ENCODE measurements around the gene THRSP.
"Not testable (repeated sequence)": the region's sequence is repeated elsewhere in the genome, so short reads cannot be mapped to it uniquely, and the experiment has no call there.

Gene THRSP

DNA sequence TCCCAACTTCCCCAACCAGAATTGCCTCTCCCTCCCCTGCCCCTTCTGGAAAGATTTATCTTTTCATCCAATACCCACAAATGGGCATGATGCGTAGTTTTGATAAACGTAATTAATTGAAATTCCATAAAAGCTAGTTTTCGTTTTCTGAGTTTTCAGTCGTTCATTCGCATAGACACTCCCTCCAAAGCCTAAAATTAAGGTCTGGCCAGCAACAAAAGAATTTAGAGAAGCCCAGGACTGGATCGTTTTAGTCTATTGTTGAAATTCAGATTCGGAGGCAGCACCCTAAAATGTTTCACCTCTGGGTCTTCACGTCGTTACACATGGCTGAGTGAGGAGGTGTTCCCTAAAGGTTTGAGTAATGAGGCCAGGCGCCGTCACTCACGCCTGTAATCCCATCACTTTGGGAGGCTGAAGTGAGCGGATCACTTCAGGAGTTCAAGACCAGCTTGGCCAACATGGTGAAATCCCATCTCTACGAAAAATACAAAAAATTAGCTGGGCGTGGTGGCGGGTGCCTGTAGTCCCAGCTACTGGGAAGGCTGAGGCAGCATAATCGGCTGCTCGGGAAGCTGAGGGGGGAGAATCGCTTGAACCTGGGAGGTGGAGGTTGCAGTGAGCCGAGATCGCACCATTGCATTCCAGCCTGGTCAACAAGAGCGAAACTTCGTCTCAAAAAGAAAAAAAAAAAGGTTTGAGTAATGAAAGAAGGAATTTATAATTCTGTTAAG lies 16.6 kb downstream of the THRSP start:
- no peaks in the 10 kb centered on the region for H3K27me3 ChIP-seq (ENCODE audit: low read depth)
- no peak for DNase-seq (ENCODE audit: low spot score in 2 of 2)
- peak overlapping the region; percentile 90 for H3K4me3 ChIP-seq
- H3K36me3 ChIP-seq (replicated peaks): peaks cover 12% of the 10 kb centered on the region
- in situ Hi-C loops (cut with MboI; ENCODE audit: low sequenced_read_pairs): loop anchor here (25.0 kb wide), 1 partner anchor 482 kb away; the partner anchor contains the start of gene NARS2
- H3K4me1 ChIP-seq: peaks cover 10% of the 10 kb centered on the region
- no peaks in the 10 kb centered on the region for H3K9me3 ChIP-seq

DNA sequence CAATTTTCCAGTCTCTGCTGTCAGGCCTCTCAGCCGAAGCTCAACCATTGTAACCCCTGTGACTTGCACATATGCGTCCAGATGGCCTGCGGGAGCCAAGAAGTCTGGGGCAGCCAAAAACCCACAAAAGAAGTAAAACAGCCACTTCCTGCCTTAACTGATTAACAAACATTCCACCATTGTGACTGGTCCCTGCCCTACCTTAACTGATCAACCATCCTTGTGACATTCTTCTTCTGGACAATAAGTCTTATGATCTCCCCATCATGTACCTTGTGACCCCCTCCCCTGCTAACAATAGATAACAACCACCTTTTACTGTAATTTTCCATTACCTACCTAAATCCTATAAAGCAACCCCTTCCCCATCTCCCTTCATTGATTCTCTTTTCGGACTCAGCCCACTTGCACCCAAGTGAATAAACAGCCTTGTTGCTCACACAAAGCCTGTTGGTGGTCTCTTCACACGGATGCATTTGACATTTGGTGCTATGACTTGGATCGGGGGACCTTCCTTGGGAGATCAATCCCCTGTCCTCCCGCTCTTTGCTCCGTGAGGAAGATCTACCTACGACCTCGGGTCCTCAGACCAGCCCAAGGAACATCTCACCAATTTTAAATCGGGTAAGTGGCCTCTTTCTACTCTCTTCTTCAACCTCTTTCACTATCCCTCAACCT lies 17.3 kb downstream of the THRSP start:
- Histone ChIP-seq H3K9me3 (peaks cover 1% of the 10 kb centered on the region; the same call in 1 of the 2 replicates), H3K27me3 (ENCODE audit: low read depth) (no peaks in the 10 kb centered on the region), H3K36me3 (replicated peaks) (peaks cover 9% of the 10 kb centered on the region), H3K4me3 (no peak overlapping the region), H3K4me1 (peaks cover 10% of the 10 kb centered on the region)
- no peak for DNase-seq (ENCODE audit: low spot score in 2 of 2)
- in situ Hi-C loops (cut with MboI; ENCODE audit: low sequenced_read_pairs): loop anchor here (25.0 kb wide), 1 partner anchor 481 kb away; the partner anchor contains the start of gene NARS2

DNA sequence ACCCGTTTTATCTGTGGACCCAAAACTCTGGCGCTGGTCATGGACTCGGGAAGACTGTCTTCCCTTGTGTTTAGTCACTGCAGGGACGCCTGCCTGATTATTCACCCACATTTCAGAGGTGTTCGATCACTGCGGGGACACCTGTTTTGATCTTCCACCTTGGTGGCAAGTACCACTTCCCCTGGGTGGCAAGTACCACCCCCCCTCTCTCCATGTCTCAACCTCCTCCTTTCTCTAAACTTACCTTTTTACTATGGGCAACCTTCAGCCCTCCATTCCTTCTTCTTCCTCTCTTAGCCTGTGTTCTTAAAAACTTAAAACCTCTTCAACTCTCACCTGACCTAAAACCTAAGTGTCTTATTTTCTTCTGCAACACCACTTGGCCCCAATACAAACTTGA lies 17.9 kb downstream of the THRSP start:
- H3K36me3 ChIP-seq (replicated peaks): peaks cover 11% of the 10 kb centered on the region
- peaks cover 11% of the 10 kb centered on the region for H3K4me1 ChIP-seq
- in situ Hi-C loops (cut with MboI; ENCODE audit: low sequenced_read_pairs): loop anchor here (25.0 kb wide), 1 partner anchor 481 kb away; the partner anchor contains the start of gene NARS2
- H3K4me3 ChIP-seq: no peak overlapping the region
- H3K27me3 ChIP-seq (ENCODE audit: low read depth): no peaks in the 10 kb centered on the region
- DNase-seq (ENCODE audit: low spot score in 2 of 2): no peak
- peaks cover 5% of the 10 kb centered on the region; the same call in 1 of the 2 replicates for H3K9me3 ChIP-seq

DNA sequence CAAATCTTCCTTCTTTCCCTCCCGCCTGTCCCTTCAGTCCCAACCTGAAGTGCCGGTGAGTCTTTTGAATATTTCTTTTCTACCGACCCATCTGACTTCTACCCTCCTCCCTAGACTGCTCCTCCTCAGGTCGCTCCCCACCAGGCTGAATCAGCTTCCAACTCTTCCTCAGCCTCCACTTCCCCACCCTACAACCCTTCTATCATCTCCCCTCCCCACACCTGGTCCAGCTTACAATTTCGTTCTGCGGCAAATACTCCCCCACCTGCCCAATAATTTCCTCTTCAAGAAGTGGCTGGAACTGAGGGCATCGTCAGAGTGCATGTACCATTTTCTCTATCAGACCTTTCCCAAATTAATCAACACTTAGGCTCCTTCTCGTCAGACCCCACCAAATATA lies 18.5 kb downstream of the THRSP start:
- Histone ChIP-seq H3K27me3 (ENCODE audit: low read depth) (no peaks in the 10 kb centered on the region), H3K9me3 (peaks cover 6% of the 10 kb centered on the region; the same call in 1 of the 2 replicates), H3K36me3 (replicated peaks) (peaks cover 8% of the 10 kb centered on the region), H3K4me3 (no peak overlapping the region), H3K4me1 (peaks cover 16% of the 10 kb centered on the region)
- DNase-seq (ENCODE audit: low spot score in 2 of 2): no peak
- in situ Hi-C loops (cut with MboI; ENCODE audit: low sequenced_read_pairs): loop anchor here (25.0 kb wide), 1 partner anchor 480 kb away; the partner anchor contains the start of gene NARS2

DNA sequence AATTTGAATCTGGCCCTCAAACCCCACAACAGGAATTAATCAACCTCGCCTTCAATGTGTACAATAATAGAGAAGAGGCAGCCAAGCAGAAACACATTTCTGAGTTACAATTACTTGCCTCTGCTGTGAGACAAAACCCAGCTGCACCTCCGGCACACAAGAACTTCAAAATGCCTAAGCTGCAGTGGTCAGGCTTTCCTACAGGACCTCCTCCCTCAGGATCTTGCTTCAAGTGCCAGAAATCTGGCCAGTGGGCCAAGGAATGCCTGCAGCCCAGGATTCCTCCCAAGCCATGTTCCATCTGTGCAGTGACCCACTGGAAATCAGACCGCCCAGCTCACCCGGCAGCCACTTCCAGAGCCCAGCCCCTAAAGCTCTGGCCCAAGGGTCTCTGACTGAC lies 19.4 kb downstream of the THRSP start:
- H3K9me3 ChIP-seq: peaks cover 6% of the 10 kb centered on the region; the same call in 1 of the 2 replicates
- DNase-seq (ENCODE audit: low spot score in 2 of 2): no peak
- peaks cover 3% of the 10 kb centered on the region for H3K36me3 ChIP-seq (replicated peaks)
- in situ Hi-C loops (cut with MboI; ENCODE audit: low sequenced_read_pairs): loop anchor here (25.0 kb wide), 1 partner anchor 479 kb away; the partner anchor contains the start of gene NARS2
- H3K4me3 ChIP-seq: no peak overlapping the region
- peaks cover 12% of the 10 kb centered on the region for H3K4me1 ChIP-seq
- no peaks in the 10 kb centered on the region for H3K27me3 ChIP-seq (ENCODE audit: low read depth)

DNA sequence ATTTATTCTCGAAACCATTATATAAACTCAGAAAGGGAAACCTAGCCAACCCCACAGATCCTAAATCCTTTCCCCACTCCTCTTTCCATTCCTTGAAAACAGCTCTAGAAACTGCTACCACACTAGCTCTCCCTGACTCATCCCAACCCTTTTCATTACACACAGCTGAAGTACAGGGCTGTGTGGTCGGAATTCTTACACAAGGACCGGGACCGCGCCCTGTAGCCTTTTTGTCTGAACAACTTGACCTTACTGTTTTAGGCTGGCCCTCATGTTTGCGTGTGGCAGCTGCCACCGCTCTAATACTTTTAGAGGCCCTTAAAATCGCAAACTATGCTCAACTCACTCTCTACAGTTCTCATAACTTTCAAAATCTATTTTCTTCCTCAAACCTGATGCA lies 20.8 kb downstream of the THRSP start:
- H3K36me3 ChIP-seq (replicated peaks); H3K4me1 ChIP-seq; DNase-seq (ENCODE audit: low spot score in 2 of 2); H3K4me3 ChIP-seq; H3K9me3 ChIP-seq; H3K27me3 ChIP-seq (ENCODE audit: low read depth): not testable (repeated sequence)
- in situ Hi-C loops (cut with MboI; ENCODE audit: low sequenced_read_pairs): loop anchor here (25.0 kb wide), 1 partner anchor 478 kb away; the partner anchor contains the start of gene NARS2

DNA sequence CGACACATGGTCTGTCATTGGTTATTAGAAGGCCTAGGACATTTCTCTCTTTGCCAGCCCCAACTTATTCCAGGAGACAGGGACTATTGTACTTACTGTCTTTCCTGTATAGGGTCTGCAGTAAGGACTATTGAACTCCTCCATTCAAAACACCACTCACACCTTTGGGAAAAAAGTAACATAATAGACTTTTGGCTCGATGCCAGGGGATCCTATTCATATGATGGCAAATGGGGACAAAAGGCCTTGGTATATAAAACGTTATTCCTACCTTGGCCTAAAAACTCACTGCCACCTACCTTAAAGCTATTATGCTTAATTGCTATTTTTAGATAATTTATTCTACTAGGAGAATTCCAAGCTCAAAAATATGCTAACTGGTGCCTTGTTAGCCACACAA lies 22.3 kb downstream of the THRSP start:
- H3K27me3 ChIP-seq (ENCODE audit: low read depth): no peaks in the 10 kb centered on the region
- in situ Hi-C loops (cut with MboI; ENCODE audit: low sequenced_read_pairs): loop anchor here (25.0 kb wide), 1 partner anchor 476 kb away; the partner anchor contains the start of gene NARS2

DNA sequence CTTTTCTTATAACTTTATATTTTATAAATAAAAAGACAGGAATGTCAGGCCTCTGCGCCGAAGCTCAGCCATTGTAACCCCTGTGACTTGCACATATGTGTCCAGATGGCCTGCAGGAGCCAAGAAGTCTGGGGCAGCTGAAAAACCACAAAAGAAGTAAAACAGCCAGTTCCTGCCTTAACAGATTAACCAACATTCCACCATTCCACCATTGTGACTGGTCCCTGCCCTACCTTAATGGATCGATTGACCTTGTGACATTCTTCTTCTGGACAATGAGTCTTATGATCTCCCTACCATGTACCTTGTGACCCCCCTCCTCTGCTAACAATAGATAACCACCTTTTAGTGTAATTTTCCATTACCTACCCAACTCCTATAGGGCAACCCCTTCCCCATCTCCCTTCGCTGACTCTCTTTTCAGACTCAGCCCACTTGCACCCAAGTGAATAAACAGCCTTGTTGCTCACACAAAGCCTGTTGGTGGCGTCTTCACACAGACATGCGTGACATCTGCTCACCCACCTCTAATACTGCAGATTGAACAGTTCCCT lies 22.9 kb downstream of the THRSP start:
- not testable (repeated sequence) for H3K27me3 ChIP-seq (ENCODE audit: low read depth); H3K4me3 ChIP-seq; H3K4me1 ChIP-seq; H3K36me3 ChIP-seq (replicated peaks); H3K9me3 ChIP-seq; DNase-seq (ENCODE audit: low spot score in 2 of 2)
- in situ Hi-C loops (cut with MboI; ENCODE audit: low sequenced_read_pairs): loop anchor here (25.0 kb wide), 1 partner anchor 476 kb away; the partner anchor contains the start of gene NARS2

More for the DNA sequence above, 22.3 kb downstream of the THRSP start:
- DNase-seq (ENCODE audit: low spot score in 2 of 2): peak in 1 of 2 experiments; percentile 35
- Histone ChIP-seq H3K4me1 (peaks cover 9% of the 10 kb centered on the region), H3K4me3 (no peak overlapping the region), H3K9me3 (peaks cover 6% of the 10 kb centered on the region; the same call in 1 of the 2 replicates), H3K36me3 (replicated peaks) (0 out of 2 replicates have a peak, but pooled peaks cover 3% of the 10 kb centered on the region)

DNA sequence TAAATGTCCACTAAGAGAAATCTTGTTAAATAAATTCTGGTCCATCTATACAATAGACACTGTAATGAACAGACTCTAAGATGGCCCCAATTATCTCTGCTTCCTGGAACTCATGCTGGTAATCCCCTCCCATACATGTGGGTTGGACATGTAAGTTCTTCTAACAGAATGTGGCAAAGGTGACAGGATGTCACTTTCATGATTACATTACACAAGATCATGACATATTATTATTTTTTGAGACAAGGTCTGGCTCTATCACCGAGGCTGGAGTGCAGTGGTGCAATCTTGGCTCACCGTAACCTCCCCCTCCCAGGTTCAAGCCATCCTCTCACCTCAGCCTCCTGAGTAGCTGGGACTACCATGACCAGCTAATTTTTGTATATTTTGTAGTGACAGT lies 30.6 kb downstream of the THRSP start:
- no peak for DNase-seq (ENCODE audit: low spot score in 2 of 2)
- peaks cover 9% of the 10 kb centered on the region for H3K36me3 ChIP-seq (replicated peaks)
- H3K27me3 ChIP-seq (ENCODE audit: low read depth): no peaks in the 10 kb centered on the region
- H3K4me3 ChIP-seq: no peak overlapping the region
- H3K4me1 ChIP-seq: no peaks in the 10 kb centered on the region
- in situ Hi-C loops (cut with MboI; ENCODE audit: low sequenced_read_pairs): loop anchor here (25.0 kb wide), 1 partner anchor 468 kb away; the partner anchor contains the start of gene NARS2
- no peaks in the 10 kb centered on the region for H3K9me3 ChIP-seq

DNA sequence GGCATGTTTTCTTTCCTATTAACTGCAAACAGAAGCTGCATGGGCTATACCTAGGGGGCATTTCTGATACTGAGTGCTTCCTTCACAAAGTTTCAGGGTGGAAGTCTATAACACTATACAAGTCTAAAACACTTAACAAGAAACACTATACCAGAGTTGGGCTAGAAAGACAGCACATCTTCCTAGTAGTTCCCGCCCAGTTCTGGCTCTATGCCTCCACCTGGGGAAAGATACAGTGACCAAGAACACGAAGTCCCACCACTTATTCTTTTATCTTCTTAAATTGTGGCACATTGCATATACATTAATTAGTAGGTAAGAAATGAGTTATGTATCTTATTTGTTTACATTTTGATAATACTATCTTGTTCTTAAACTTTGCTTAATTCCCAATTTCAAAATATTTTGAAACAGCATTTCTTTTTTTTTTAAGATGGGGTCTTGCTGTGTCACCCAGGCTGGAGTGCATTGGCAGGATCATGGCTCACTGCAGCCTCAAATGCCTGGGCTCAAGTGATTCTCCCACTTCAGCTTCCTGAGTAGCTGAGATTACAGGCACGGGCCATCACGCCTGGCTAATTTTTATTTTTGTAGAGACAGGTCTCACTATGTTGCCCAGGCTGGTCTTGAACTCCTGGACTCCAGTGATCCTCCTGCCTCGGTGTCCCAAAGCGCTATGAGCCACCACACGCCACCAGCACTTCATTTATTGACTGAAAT lies 34.2 kb downstream of the THRSP start:
- Histone ChIP-seq H3K27me3 (ENCODE audit: low read depth) (no peaks in the 10 kb centered on the region), H3K4me1 (no peaks in the 10 kb centered on the region), H3K36me3 (replicated peaks) (peaks cover 28% of the 10 kb centered on the region), H3K9me3 (no peaks in the 10 kb centered on the region), H3K4me3 (no peak overlapping the region)
- DNase-seq (ENCODE audit: low spot score in 2 of 2): no peak
- in situ Hi-C loops (cut with MboI; ENCODE audit: low sequenced_read_pairs): loop anchor here (25.0 kb wide), 1 partner anchor 464 kb away; the partner anchor contains the start of gene NARS2

DNA sequence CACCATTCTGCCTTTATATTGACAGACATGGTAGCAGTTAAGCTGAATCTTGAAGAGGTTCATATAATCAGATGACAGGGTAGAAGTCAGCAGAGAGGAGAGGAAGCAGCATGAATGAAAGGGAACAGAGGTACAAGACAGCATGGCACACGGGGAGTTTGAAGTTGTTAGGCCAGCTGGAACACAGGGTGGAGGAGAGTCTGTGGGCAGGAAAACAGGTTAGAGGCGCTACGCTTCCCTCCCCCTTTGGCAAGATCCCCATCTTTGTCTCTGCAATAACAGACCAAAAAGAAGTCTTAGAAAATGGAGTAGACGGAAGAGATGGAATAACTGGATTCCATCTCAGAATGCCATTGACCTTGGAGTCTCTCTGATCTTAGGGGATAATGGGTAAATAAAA lies 36.0 kb downstream of the THRSP start:
- in situ Hi-C loops (cut with MboI; ENCODE audit: low sequenced_read_pairs): loop anchor here (25.0 kb wide), 1 partner anchor 463 kb away; the partner anchor contains the start of gene NARS2
- Histone ChIP-seq H3K4me1 (no peaks in the 10 kb centered on the region), H3K9me3 (no peaks in the 10 kb centered on the region), H3K36me3 (replicated peaks) (peaks cover 31% of the 10 kb centered on the region), H3K27me3 (ENCODE audit: low read depth) (no peaks in the 10 kb centered on the region), H3K4me3 (no peak overlapping the region)
- no peak for DNase-seq (ENCODE audit: low spot score in 2 of 2)

DNA sequence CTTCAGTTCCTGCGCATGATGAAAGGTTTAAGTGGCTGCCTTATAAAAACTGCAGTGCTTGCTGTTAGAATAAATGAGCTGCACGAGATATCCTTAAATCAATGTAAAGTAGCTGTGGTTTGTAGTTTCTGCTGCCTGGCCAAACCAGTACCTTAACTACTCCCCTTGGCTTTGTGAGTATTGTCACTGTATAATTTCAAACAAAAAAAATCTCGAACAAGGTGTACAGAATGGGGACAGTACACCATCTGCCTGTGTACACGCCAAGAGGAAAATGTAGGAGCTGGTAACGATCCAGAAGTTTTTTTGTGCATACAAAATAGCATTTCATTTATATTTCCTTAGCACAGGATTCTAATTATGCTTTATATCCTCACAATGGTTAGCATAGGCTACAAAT lies 36.6 kb downstream of the THRSP start:
- Histone ChIP-seq H3K4me1 (no peaks in the 10 kb centered on the region), H3K27me3 (ENCODE audit: low read depth) (no peaks in the 10 kb centered on the region), H3K9me3 (no peaks in the 10 kb centered on the region), H3K4me3 (no peak overlapping the region), H3K36me3 (replicated peaks) (peaks cover 28% of the 10 kb centered on the region)
- DNase-seq (ENCODE audit: low spot score in 2 of 2): no peak
- in situ Hi-C loops (cut with MboI; ENCODE audit: low sequenced_read_pairs): no loop called here
